H1 (cell line): ENCODE data around the gene TRPC1. TPM values are rescaled to one million over a fixed set of nuclear protein-coding genes. Genes with fewer than 3 reads are reported as not detected.
A peak's percentile ranks its signal among the peaks of the same experiment; 100 is the strongest.

Experiments used
- CTCF ChIA-PET: fragments of 300-600 bp; sonication (Branson Sonifier 250); formaldehyde crosslinking; loops from one replicate; lab custom pipeline; 2021; ENCODE audit not compliant: partially characterized antibody; lab: Charles Lee
- POLR2A ChIA-PET: fragments of 300-600 bp; sonication (Branson Sonifier 250); formaldehyde crosslinking; loops from one replicate; lab custom pipeline; 2021; ENCODE audit warnings: inconsistent platforms; ENCODE audit not compliant: partially characterized antibody; lab: Charles Lee
- DNase-seq, 2 experiments: peaks; one replicate each; pipeline versions ENCODE4 v3.0.0 to v3.0.0-alpha.2; 2010 to 2022; ENCODE audit warnings: low spot score in 2 of 2, low read depth in 1 of 2, mixed read lengths in 1 of 2
- FAIRE-seq: peaks from 2 replicates; lab custom pipeline; 2011; peaks lifted over from hg19 to GRCh38; lab: Jason Lieb, UNC
- H2AFZ ChIP-seq: 2 replicates; pipeline ENCODE4 v1.8.1; 2012; ENCODE audit warnings: low read length, inconsistent platforms
- H2AK5ac ChIP-seq: 2 replicates; pipeline ENCODE4 v1.6.1; 2013; ENCODE audit warnings: low read depth, low read length
- H2BK120ac ChIP-seq: replicated peaks from 2 replicates; pipeline ENCODE3; 2013; ENCODE audit warnings: low read depth, low read length, inconsistent platforms
- H2BK12ac ChIP-seq: 2 replicates; pipeline ENCODE4 v1.6.1; 2013; ENCODE audit warnings: low read depth, low read length
- H2BK15ac ChIP-seq: 2 replicates; pipeline ENCODE4 v1.6.1; 2013; ENCODE audit warnings: low read length
- H2BK20ac ChIP-seq: 2 replicates; pipeline ENCODE4 v1.6.1; 2013; ENCODE audit warnings: low read length
- H2BK5ac ChIP-seq: 2 replicates; pipeline ENCODE4 v1.6.1; 2013; ENCODE audit warnings: low read depth, low read length
- H3K14ac ChIP-seq: 2 replicates; pipeline ENCODE4 v1.6.1; 2013; ENCODE audit warnings: inconsistent platforms; ENCODE audit not compliant: insufficient read length
- H3K18ac ChIP-seq: 2 replicates; pipeline ENCODE4 v1.6.1; 2013; ENCODE audit warnings: low read length; ENCODE audit errors: extremely low read depth
- H3K23ac ChIP-seq: 2 replicates; pipeline ENCODE4 v1.6.1; 2013; ENCODE audit warnings: inconsistent platforms; ENCODE audit not compliant: insufficient read length
- H3K23me2 ChIP-seq: 2 replicates; pipeline ENCODE4 v1.6.1; 2013; ENCODE audit warnings: low read depth, low read length
- H3K27ac ChIP-seq: 2 replicates; pipeline ENCODE4 v1.6.1; 2011; ENCODE audit warnings: low read depth, low read length, inconsistent platforms
- H3K27me3 ChIP-seq, 4 experiments: replicated peaks in 1 of 4; 1 replicate in 1 of 4; 2 replicates in 3 of 4; pipeline versions ENCODE4 v1.6.1 to v1.8.1; 2011 to 2013; ENCODE audit warnings: low read length in 3 of 4, mild to moderate bottlenecking in 3 of 4, inconsistent platforms in 2 of 4, mixed read lengths in 2 of 4, moderate library complexity in 1 of 4; ENCODE audit not compliant: control insufficient read depth in 3 of 4, insufficient read depth in 3 of 4; ENCODE audit errors: extremely low read depth in 1 of 4
- H3K36me3 ChIP-seq, 4 experiments: 2 replicates each; pipeline versions ENCODE4 v1.6.1 to v1.8.1; 2011 to 2013; ENCODE audit warnings: mild to moderate bottlenecking in 4 of 4, low read length in 3 of 4, moderate library complexity in 2 of 4, control low read depth in 1 of 4, inconsistent platforms in 1 of 4; ENCODE audit not compliant: insufficient read depth in 4 of 4, control insufficient read depth in 2 of 4
- H3K4ac ChIP-seq: replicated peaks from 2 replicates; pipeline ENCODE3; 2013; ENCODE audit warnings: low read length, low read depth, mixed read lengths, inconsistent platforms; ENCODE audit not compliant: insufficient read length
- H3K4me1 ChIP-seq, 4 experiments: replicated peaks in 1 of 4; 1 replicate in 1 of 4; 2 replicates in 3 of 4; pipeline versions ENCODE4 v1.6.1 to v1.8.1; 2011 to 2013; ENCODE audit warnings: low read length in 3 of 4, inconsistent platforms in 2 of 4, mixed read lengths in 1 of 4; ENCODE audit not compliant: insufficient read depth in 4 of 4, control insufficient read depth in 3 of 4
- H3K4me2 ChIP-seq, 2 experiments: 2 replicates each; pipeline versions ENCODE4 v1.6.1 to v1.8.1; 2011 to 2013; ENCODE audit warnings: low read depth in 2 of 2, low read length in 2 of 2, control low read depth in 1 of 2, inconsistent platforms in 1 of 2, mild to moderate bottlenecking in 1 of 2; ENCODE audit not compliant: insufficient read depth in 1 of 2
- H3K4me3 ChIP-seq, 4 experiments: fragments of 200-600, 300-600 bp in 1 of 4; sonication (generic), shearing (Covaris generic), sonication (Bioruptor Twin) in 1 of 4; 2 replicates each; pipeline versions ENCODE4 v1.5.1 to v1.8.1; 2011 to 2016; ENCODE audit warnings: low read length in 4 of 4, low read depth in 3 of 4, control low read depth in 2 of 4, inconsistent platforms in 2 of 4, mild to moderate bottlenecking in 2 of 4, mixed read lengths in 1 of 4, moderate library complexity in 1 of 4; ENCODE audit not compliant: insufficient read depth in 2 of 4; ENCODE audit errors: extremely low read depth in 1 of 4
- H3K56ac ChIP-seq: replicated peaks from 2 replicates; pipeline ENCODE3; 2013; ENCODE audit warnings: low read depth, mild to moderate bottlenecking, mixed read lengths, low read length, inconsistent platforms; ENCODE audit not compliant: insufficient read length
- H3K79me1 ChIP-seq: 2 replicates; pipeline ENCODE4 v1.6.1; 2013; ENCODE audit warnings: low read depth, low read length, control low read depth
- H3K79me2 ChIP-seq, 2 experiments: 2 replicates each; pipeline versions ENCODE4 v1.6.1 to v1.8.1; 2012 to 2013; ENCODE audit warnings: low read length in 2 of 2, mild to moderate bottlenecking in 2 of 2, inconsistent platforms in 1 of 2; ENCODE audit not compliant: insufficient read depth in 2 of 2, control insufficient read depth in 1 of 2
- H3K9ac ChIP-seq, 4 experiments: replicated peaks in 1 of 4; 1 replicate in 1 of 4; 2 replicates in 3 of 4; pipeline versions ENCODE4 v1.6.1 to v1.8.1; 2011 to 2013; ENCODE audit warnings: low read depth in 3 of 4, low read length in 3 of 4, control low read depth in 2 of 4, mild to moderate bottlenecking in 2 of 4, moderate library complexity in 2 of 4, inconsistent platforms in 1 of 4; ENCODE audit errors: extremely low read depth in 1 of 4
- H3K9me3 ChIP-seq, 2 experiments: 2 replicates each; pipeline versions ENCODE4 v1.6.1 to v1.8.1; 2012 to 2013; ENCODE audit warnings: mild to moderate bottlenecking in 2 of 2, moderate library complexity in 2 of 2, control low read depth in 1 of 2, inconsistent platforms in 1 of 2, low read depth in 1 of 2, low read length in 1 of 2, mixed read lengths in 1 of 2; ENCODE audit not compliant: insufficient read depth in 2 of 2
- H4K20me1 ChIP-seq, 2 experiments: replicated peaks in 1 of 2; 2 replicates each; pipeline versions ENCODE3 to v1.8.1; 2011 to 2013; ENCODE audit warnings: inconsistent platforms in 2 of 2, low read length in 2 of 2, mild to moderate bottlenecking in 1 of 2; ENCODE audit not compliant: insufficient read depth in 2 of 2, control insufficient read depth in 1 of 2
- H4K5ac ChIP-seq: 2 replicates; pipeline ENCODE4 v1.6.1; 2013; ENCODE audit warnings: low read length, low read depth, mixed read lengths, inconsistent platforms; ENCODE audit not compliant: insufficient read length
- H4K8ac ChIP-seq: 2 replicates; pipeline ENCODE4 v1.8.0; 2013; ENCODE audit warnings: mild to moderate bottlenecking, moderate library complexity, low read length, inconsistent platforms; ENCODE audit not compliant: insufficient read depth; ENCODE audit errors: extremely low read depth
- H4K91ac ChIP-seq: replicated peaks from 2 replicates; pipeline ENCODE3; 2013; ENCODE audit warnings: low read length, mixed read lengths, inconsistent platforms; ENCODE audit not compliant: insufficient read length
- ASH2L ChIP-seq: fragments of 200-600, 300-600 bp; sonication (generic); IDR thresholded peaks from one replicate; pipeline ENCODE4 v1.7.1; 2017; ENCODE audit warnings: low read length
- CBX5 ChIP-seq: fragments of 300-800, 300-1000 bp; sonication (generic); IDR thresholded peaks from 2 replicates; pipeline ENCODE4 v1.7.1; 2016; ENCODE audit warnings: antibody characterized with exemption, low read length, low read depth
- CTCF ChIP-seq, 3 experiments: IDR thresholded peaks; 1 replicate in 2 of 3; 2 replicates in 1 of 3; pipeline versions ENCODE4 v1.5.1 to v1.6.1; 2011; ENCODE audit warnings: low read length in 3 of 3, mild to moderate bottlenecking in 3 of 3, inconsistent platforms in 2 of 3, low read depth in 1 of 3, moderate library complexity in 1 of 3; ENCODE audit not compliant: insufficient read depth in 1 of 3; ENCODE audit errors: control extremely low read depth in 1 of 3
- KDM4A ChIP-seq: IDR thresholded peaks from one replicate; pipeline ENCODE4 v1.7.1; 2012; ENCODE audit warnings: low read depth, mild to moderate bottlenecking, moderate library complexity, low read length, inconsistent platforms; ENCODE audit not compliant: severe bottlenecking
- PHF8 ChIP-seq: fragments of 200-600 bp; sonication (generic); conservative IDR thresholded peaks from 2 replicates; pipeline ENCODE4 v1.7.1; 2012; ENCODE audit warnings: low read depth, mild to moderate bottlenecking, inconsistent platforms, low read length, moderate library complexity
- RAD21 ChIP-seq, 2 experiments: IDR thresholded peaks in 1 of 2; conservative IDR thresholded peaks in 1 of 2; 2 replicates each; pipeline ENCODE4 v1.6.1; 2011; ENCODE audit warnings: low read depth in 2 of 2, low read length in 2 of 2, improper control_type of control experiment in 1 of 2, inconsistent platforms in 1 of 2, mild to moderate bottlenecking in 1 of 2, moderate library complexity in 1 of 2
- TAF1 ChIP-seq: IDR thresholded peaks from 2 replicates; pipeline ENCODE4 v1.6.1; 2011; ENCODE audit warnings: mild to moderate bottlenecking, low read depth, low read length
- TBP ChIP-seq: IDR thresholded peaks from 2 replicates; pipeline ENCODE4 v1.6.1; 2011; ENCODE audit warnings: low read depth, low read length, improper control_type of control experiment
- WGBS, 2 experiments: shearing (Covaris generic) in 1 of 2; methylation state at CpG; one replicate each; pipeline versions ENCODE4 v1.1.6 to v1.1.7; 2013 to 2015; ENCODE audit warnings: low lambda C conversion rate in 2 of 2, mixed read lengths in 2 of 2, inconsistent platforms in 1 of 2, low coverage in 1 of 2, missing lambda C conversion rate in 1 of 2; ENCODE audit not compliant: insufficient replicate concordance in 2 of 2, insufficient coverage in 1 of 2, insufficient read length in 1 of 2; ENCODE audit errors: extremely low coverage in 1 of 2, missing lambda C conversion rate in 1 of 2; 5-methylcytosine and 5-hydroxymethylcytosine counted together
- polyA plus RNA-seq, 7 experiments: library from polyadenylated mRNA; depleted of rRNA in 3 of 7; stranded (reverse) in 5 of 7; unstranded in 2 of 7; fragments of >200 nt in 5 of 7; fragments of 200-250 nt in 2 of 7; gene quantifications; 1 replicate in 5 of 7; 2 replicates in 1 of 7; 4 replicates in 1 of 7; pipeline versions ENCODE4 v1.2.1 to v1.2.3, GENCODE V29; 2011 to 2013; ENCODE audit warnings: missing spikeins in 2 of 7, mixed read lengths in 2 of 7
- total RNA-seq: library from RNA; stranded (reverse); fragmentation: NEBNext Ultra II Directional; extraction: Animal tissue kit (Norgen Biotek cat#: 25700); gene quantifications from 2 replicates; pipeline ENCODE4 v1.2.1, GENCODE V29; 2021

Gene TRPC1
- total and polyA plus RNA-seq, 2 of the 8 experiments (the other 6 are each of a cell fraction or from before 2014, with no cell fraction given), result 22.6 to 23.1 TPM

DNA sequence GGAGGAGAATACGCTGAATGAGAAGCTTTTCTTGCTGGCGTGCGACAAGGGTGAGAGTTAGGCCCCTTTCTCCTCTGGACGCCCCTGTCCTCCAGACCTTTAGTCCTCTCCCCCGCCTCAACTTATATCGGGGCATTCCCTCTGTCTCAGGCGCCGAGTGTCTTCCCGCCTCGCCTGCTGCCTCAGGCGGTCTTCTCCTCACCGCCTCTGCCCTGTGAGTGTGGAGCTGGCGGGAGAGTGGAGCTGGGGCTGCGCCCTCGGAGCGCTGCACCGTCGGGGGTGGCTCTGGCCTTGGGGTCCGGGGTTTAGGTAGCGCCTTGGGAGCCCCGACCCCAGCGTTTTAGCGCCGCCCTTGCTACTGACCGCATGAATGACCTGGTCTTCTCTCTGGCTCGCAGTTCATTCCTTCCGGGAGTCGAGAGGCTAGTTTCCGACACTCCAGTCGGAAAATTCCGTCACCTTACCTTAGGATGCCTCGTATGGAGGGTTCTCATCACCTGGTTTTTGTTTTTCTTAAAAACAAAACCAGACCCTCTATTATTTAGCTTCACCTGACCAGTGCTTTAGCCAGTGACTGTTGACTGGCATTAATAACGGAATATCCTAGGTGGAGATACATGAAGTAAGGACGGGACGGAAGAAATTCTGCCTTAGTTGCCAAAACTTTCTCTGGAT, 985 bp downstream of the TRPC1 start:
- FAIRE-seq (peak; percentile 28), DNase-seq (peak; percentile 34 to 82)
- Histone ChIP-seq H3K18ac (peak overlapping the region; percentile 99), H2BK20ac (0 out of 2 replicates have a peak overlapping the region, but pooled peaks have one; percentile 9), H2BK15ac (peak overlapping the region; percentile 98; the same call in 1 of the 2 replicates), H3K14ac (peak overlapping the region; percentile 91), H3K79me2 (peaks cover 0 to 31% of the 10 kb centered on the region in 2 experiments; a peak in 2 of 4 replicates), H4K5ac (peak overlapping the region; percentile 100), H3K36me3 (no peaks in the 10 kb centered on the region), H2AK5ac (peak overlapping the region; percentile 18; the same call in 1 of the 2 replicates), H4K20me1 (peaks cover 0 to 1% of the 10 kb centered on the region in 2 experiments), H3K9me3 (no peaks in the 10 kb centered on the region), H3K79me1 (no peaks in the 10 kb centered on the region), H2BK5ac (peak overlapping the region; percentile 95), H3K23me2 (peaks cover 2% of the 10 kb centered on the region; the same call in 1 of the 2 replicates), H3K4ac (peak overlapping the region; percentile 74), H2BK120ac (peak overlapping the region; percentile 88), H2AFZ (peak overlapping the region; percentile 97), H3K27me3 (no peaks in the 10 kb centered on the region; a peak in 1 of 7 replicates), H3K56ac (peak overlapping the region; percentile 79), H3K9ac (peak overlapping the region; percentile 61 to 95 (median 86)), H3K23ac (no peak overlapping the region), H4K8ac (peak overlapping the region; percentile 99), H3K4me3 (peak overlapping the region; percentile 79 to 93 (median 92)), H2BK12ac (peak overlapping the region; percentile 70; the same call in 1 of the 2 replicates), H4K91ac (peak overlapping the region; percentile 99), H3K4me2 (peak overlapping the region; percentile 68 to 81), H3K27ac (peak overlapping the region; percentile 89), H3K4me1 (0 out of 7 replicates have a peak, but pooled peaks cover 0 to 2% (median 0%) of the 10 kb centered on the region in 4 experiments)
- 2% methylated on average over 31 of the region's 35 CpGs; no CpG with 5 or more reads in 1 of the 2 experiments for WGBS, 2 experiments
- CTCF ChIA-PET, result interaction anchor here (0.6 to 1.2 kb wide), 2 partner anchors 9 to 67 kb away, joined by 3 read pairs; no protein-coding TSS in a partner anchor
- POLR2A ChIA-PET, result interaction anchor here (0.6 to 2.0 kb wide), 6 partner anchors 8 to 146 kb away, joined by 3 to 9 read pairs (median 4); partner anchors contain the start of gene ATR
- TF ChIP-seq KDM4A, result peak; percentile 39
- TF ChIP-seq ASH2L, result peak; percentile 90
- TF ChIP-seq CTCF (IDR thresholded peaks at IDR 0.05; ENCODE audit: control extremely low read depth in 1 of 3, insufficient read depth in 1 of 3, low read depth in 1 of 3, low read length in 3 of 3), result peak in 2 of 3 experiments; percentile 43 to 47; a peak in 2 of 4 replicates
- peak; percentile 68 for TF ChIP-seq TAF1
- 0 out of 4 replicates have a peak, but pooled peaks have one; percentile 1 to 4 for TF ChIP-seq RAD21 (IDR thresholded peaks at IDR 0.05 in 1 of 2, conservative IDR thresholded peaks at IDR 0.05 in 1 of 2; ENCODE audit: low read depth in 2 of 2, low read length in 2 of 2)
- TF ChIP-seq TBP, result peak; percentile 70; the same call in 1 of the 2 replicates
- TF ChIP-seq CBX5, result no peak
- TF ChIP-seq PHF8, result peak; percentile 64
